GM18951 (cell line): Measurements from ENCODE around the gene ZNF273.

Experiments used
- POLR2A ChIP-seq: IDR thresholded peaks from 4 replicates; pipeline ENCODE4 v1.6.1; 2011; ENCODE audit warnings: mild to moderate bottlenecking; ENCODE audit not compliant: insufficient read length, insufficient read depth; ENCODE audit errors: extremely low read depth
- in situ Hi-C: fragments of 300-500 bp; cut with MboI; formaldehyde crosslinking; loops from one replicate; pipeline ENCODE4 v1.12.0; 2022; ENCODE audit warnings: low sequenced_read_pairs, mixed read lengths, inconsistent platforms; ENCODE audit not compliant: unreplicated experiment

ZNF273 gene

DNA sequence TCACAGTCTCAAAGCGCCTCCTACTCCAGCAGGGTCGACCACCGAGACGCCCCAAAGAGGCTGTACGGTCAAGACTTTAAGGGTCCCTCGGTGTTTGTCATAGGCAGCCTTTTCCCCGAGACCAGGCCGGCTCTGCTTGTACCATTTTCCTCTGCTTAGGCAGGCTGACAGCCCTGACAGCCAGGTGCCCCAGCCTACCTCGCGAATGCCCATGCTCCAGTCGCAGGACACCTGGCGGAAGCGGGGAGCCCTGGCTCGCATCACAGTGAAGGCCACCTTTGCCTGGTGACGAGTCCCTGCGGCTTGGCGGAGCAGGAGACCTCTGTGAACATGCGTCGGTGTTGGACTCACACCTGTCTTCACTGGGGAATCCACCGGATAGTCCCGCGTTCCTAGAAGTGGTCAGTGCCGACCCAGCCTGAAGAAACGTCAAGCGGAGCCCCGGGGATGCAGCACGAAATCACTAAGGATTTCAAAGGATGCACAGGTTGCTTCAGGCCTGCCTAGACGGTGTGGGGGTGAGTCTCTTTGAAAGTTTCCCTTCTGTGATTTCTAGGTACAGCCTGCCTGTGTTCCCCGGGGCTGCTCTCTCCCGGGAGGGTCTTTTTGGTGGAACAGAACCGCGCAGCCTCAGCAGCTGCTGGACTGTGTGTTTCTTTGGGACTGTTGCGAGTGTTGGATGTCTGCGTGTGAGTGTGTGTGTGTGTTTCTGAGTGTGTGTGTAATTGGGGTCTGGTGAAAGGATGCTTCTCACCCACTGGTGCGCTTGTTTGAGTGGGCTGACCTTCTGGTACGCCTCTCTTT is 30.5 kb upstream of the ZNF273 start:
- in situ Hi-C loops, result no loop called here
- TF ChIP-seq POLR2A, result no peak

DNA sequence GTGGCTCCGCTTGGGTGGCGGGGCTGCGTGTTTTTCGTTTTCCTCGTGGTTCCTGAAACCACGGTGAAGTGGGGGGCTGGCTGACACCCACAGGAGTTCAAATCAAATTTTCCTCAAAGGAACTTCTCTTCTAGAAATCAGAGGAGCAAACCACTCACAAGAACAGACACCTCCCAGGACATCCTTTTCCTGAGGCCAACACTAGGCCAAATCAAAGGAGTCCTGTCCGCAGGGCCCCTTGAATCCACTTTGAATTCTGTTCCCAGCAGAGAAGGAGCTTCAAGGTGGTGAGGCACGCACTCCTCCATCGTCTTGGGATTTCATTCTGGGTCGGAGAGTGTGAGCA is 29.9 kb upstream of the ZNF273 start:
- in situ Hi-C loops, result no loop called here
- TF ChIP-seq POLR2A, result no peak

DNA sequence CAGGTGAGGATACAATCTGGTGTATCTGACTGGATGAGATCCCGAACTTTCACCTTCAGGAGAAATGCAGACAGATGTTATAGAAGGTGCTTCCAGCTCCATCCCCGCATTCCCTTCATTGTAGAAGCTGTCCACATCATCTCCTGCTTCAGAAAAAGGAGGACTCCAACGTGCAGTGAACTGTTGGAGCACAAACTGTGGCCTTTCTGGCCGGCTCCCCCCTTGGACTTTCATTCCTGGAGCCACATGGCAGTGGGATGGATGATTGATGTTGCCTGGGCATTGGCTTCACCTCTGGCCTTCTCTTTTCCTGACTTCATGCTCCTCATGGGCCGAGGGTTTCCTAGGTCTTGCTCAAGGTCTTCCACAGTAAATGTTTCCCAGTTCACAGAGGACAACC is 29.6 kb upstream of the ZNF273 start:
- in situ Hi-C loops, result no loop called here
- TF ChIP-seq POLR2A, result no peak

DNA sequence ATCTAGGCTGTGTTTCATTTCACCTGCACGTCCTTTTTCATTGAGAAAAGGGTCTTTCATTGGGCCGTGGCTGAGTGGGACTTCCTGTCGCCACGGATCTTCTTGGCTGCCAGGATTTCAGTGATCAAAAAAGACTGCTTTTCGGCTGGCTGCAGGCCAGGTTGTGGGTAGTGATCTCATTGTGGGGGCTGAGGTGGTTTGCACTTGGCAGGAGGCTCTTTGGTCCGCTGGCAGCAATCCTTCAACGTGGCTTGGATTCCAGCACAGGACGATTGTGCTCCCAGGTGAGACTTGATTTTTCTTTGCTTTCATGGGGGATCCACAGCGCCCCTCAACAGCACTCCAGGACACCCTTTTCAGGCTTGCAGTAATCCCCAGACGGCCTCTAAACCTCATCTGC is 29.0 kb upstream of the ZNF273 start:
- no peak for TF ChIP-seq POLR2A
- in situ Hi-C loops, result no loop called here

DNA sequence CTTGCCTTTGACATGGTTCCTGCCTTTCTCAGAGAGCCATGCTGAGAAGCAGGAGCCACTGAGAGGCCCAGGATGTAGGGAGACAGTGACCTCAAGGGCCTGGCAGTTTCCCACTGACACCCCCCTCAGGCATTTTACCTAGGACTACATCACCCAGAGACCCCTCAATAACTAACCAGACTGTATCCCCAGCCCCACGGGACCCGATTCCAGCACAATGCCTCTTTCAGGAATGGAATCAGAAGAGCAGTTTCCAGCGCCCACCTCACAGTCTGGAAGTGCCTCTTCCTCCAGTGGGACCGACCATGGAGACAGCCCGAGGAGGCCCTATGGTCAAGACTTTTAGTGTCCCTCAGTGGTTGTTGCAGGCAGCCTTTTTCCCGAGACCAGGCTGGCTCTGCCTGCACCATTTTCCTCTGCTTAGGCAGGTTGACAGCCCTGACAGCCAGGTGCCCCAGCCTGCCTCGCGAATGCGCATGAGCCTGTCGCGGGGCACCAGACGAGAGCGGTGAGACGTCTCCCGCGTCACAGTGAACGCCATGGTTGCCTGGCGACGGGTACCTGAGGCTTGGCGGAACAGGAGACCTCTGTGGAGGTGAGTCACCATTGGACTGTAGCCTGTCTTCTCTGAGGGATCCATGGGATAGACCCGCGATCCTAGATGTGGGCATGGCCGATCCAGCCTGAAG is 28.4 kb upstream of the ZNF273 start:
- no peak for TF ChIP-seq POLR2A
- in situ Hi-C loops, result no loop called here

DNA sequence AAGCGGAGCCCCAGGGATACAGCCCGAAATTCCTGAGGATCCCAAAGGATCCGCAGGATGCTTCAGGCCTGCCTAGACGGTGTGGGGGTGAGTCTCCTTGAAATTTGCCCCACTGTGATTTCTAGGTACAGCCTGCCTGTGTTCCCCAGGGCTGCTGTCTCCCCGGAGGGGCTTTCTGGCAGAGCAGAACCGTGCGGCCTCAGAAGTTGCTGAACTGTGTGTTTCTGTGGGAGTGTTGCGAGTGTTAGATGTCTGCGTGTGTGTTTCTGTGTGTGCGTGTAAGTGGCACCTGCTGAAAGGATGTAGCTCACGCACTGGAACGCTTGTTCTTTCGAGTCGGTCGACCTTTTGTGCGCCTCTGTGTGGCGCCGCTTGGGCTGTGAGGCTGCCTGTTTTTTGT is 27.8 kb upstream of the ZNF273 start:
- TF ChIP-seq POLR2A, result no peak
- in situ Hi-C loops, result no loop called here

DNA sequence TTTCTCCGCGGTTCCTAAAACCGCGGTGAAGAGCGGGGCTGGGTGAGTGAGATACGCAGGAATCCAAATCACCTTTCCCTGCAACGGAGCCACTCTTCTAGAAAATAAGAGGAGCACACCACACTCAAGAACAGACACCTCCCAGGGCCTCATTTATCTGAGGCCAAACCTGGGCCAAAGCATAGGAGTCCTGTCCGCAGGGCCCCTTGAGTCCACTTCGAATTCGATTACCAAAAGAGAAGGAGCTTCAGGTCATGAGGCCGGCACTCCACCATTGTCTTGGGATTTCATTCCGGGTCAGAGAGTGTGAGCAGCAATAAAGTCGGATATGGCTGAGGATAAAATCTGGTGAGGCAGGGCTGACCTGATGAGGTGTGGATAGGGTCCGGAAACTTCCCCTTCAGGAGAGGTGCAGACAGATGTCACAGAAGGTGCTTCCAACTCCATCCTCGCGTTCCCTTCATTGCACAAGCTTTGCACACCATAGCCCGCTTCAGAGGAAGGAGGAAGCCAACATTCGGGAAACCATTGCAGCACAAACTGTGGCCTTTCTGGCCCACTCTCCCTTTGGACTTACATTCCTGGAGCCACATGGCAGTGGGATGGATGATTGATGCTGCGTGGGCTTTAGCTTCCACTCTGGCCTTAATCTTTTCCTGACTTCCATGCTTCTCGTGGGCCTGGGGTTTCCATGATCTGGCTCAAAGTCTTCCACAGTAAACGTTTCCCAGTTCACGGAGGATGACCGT is 27.2 kb upstream of the ZNF273 start:
- in situ Hi-C loops, result no loop called here
- no peak for TF ChIP-seq POLR2A

DNA sequence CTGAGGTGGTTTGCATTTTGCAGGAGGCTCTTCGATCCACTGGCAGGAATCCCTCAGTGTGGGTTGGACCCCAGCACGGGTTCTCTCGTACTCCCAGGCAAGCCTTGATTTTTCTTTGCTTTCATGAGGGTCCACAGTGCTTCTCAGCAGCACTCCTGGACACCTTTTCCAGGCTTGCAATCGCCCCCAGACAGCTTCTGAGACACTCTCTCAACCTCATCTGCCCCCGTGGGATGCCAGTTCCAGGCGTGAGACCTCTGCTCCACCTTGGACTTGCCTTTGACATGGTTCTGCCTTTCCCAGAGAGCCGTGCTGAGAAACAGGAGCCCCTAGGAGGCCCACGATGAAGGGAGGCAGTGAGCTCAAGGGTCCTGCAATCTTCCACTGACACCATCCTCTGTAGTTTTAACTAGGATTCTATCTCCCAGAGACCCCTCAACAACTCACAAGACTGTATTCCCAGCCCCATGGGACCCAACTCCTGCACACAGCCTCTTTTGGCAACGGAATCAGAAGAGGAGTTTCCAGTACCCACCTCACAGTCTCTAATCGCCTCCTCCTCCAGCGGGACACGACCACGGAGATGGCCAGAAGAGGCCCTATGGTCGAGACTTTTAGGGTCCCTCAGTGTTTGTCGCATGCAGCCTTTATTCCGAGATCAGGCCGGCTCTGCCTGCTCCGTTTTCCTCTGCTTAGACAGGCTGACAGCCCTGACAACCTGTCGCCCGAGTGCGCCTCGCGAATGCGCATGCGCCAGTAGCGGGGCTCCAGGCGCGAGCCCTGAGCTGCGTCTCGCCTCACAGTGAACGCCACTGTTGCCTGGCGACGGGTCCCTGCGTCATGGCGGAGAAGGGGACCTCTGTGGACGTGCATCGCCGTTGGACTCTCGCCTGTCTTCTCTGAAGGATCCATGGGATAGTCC is 26.0 kb upstream of the ZNF273 start:
- no peak for TF ChIP-seq POLR2A
- in situ Hi-C loops, result no loop called here

DNA sequence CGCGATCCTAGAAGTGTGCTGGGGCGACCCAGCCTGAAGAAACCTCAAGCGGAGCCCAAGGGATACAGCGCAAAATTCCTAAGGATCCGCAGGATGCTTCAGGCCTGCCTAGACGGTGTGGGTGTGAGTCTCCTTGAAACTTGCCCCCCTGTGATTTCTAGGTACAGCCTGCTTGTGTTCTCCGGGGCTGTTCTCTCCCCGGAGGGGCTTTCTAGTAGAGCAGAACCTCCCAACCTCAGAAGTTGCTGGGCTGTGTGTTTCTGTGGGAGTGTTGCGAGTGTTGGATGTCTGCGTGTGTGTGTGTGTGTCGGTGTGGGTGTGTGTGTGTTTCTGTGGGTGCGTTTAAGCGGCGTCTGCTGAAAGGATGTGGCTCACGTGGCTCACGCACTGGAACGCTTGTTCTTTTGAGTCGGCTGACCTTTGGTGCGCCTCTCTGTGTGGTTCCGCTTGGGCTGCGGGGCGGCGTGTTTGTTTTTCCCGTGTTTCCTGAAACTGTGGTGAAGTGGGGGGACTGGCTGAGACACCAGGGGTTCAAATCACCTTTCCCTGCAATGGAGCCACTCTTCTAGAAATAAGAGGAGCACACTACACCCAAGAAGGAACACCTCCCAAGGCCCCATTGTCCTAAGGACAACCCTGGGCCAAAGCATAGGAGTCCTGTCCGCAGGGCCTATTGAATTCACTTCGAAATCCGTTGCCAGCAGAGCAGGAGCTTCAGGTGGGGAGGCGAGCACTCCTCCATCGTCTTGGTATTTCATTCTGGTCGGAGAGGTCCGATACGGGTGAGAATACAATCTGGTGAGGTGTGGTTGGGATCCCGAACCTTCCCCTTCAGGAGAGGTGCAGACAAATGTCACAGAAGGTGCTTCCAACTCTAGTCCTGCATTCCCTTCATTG is 25.1 kb upstream of the ZNF273 start:
- in situ Hi-C loops, result no loop called here
- TF ChIP-seq POLR2A, result no peak

DNA sequence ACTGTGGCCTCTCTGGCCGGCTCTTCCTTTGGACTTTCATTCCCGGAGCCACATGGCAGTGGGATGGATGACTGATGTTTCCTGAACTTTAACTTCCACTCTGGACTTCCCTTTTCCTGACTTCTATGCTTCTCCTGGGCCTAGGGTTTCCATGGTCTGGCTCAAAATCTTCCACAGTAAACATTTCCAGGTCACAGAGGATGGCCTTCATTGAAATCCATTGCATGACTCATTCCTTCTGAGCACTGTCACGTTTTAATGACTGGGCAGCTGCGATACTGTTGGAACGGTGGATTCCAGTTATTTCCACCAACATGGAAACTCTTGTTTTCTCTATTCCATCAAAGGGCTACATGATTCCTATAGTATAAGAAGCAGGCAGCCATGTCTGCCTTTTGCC is 24.4 kb upstream of the ZNF273 start:
- no peak for TF ChIP-seq POLR2A
- in situ Hi-C loops, result no loop called here

DNA sequence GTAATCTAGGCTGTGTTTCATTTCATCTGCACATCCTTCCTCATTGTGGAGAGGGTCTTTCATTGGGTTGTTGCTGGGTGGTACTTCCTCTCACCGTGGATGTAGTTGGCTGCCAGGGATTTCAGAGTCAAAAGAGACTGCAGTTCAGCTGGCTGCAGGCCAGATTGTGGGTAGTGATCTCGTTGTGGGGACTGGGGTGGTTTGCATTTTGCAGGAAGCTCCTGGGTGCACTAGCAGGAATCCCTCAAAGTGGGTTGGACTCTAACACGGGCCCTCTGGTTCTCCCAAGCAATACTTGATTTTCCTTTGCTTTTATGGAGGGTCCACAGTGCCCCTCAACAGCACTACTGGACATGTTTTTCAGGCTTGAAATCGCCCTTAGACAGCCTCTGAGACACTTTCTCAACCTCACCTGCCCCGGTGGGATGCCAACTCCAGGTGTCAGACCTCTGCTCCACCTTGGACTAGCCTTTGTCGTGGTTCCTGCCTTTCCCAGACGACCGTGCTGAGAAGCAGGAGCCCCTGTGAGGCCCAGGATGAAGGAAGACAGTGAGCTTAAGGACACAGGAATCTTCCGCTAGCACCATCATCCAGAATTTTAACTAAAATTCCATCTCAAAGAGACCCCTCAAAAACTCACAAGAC is 23.9 kb upstream of the ZNF273 start:
- in situ Hi-C loops, result no loop called here
- no peak for TF ChIP-seq POLR2A
